ENCODE results near the gene XYLT1. TPM values are rescaled to one million over a fixed set of nuclear protein-coding genes. Genes with fewer than 3 reads are reported as not detected.

The XYLT1 gene
- total RNA-seq, 1 experiment from 2014 or later: 7.6 TPM

- Histone ChIP-seq H3K36me3 (replicated peaks; ENCODE audit: control insufficient read depth, insufficient read depth, low read length) (no peaks in the 10 kb centered on the region), H3K4me3 (ENCODE audit: insufficient read depth, low read depth, low read length) (no peak overlapping the region), H3K27me3 (ENCODE audit: control insufficient read depth, insufficient read depth, low read length) (no peaks in the 10 kb centered on the region)
- DNase-seq: no peak
Observed at GRCh38 chr16:17367036-17367435, 103.7 kb downstream of the XYLT1 start.

- no peak for DNase-seq
- H3K27me3 ChIP-seq (ENCODE audit: control insufficient read depth, insufficient read depth, low read length): no peaks in the 10 kb centered on the region
- H3K4me3 ChIP-seq (ENCODE audit: insufficient read depth, low read depth, low read length): no peak overlapping the region
- H3K36me3 ChIP-seq (replicated peaks; ENCODE audit: control insufficient read depth, insufficient read depth, low read length): no peaks in the 10 kb centered on the region
Observed at GRCh38 chr16:17366299-17366961, 104.3 kb downstream of the XYLT1 start.

- H3K4me3 ChIP-seq (ENCODE audit: insufficient read depth, low read depth, low read length): no peak overlapping the region
- no peaks in the 10 kb centered on the region for H3K27me3 ChIP-seq (ENCODE audit: control insufficient read depth, insufficient read depth, low read length)
- H3K36me3 ChIP-seq (replicated peaks; ENCODE audit: control insufficient read depth, insufficient read depth, low read length): no peaks in the 10 kb centered on the region
- no peak for DNase-seq
Observed at GRCh38 chr16:17365591-17366298, 105.0 kb downstream of the XYLT1 start.

- DNase-seq: no peak
- no peaks in the 10 kb centered on the region for H3K36me3 ChIP-seq (replicated peaks; ENCODE audit: control insufficient read depth, insufficient read depth, low read length)
- no peaks in the 10 kb centered on the region for H3K27me3 ChIP-seq (ENCODE audit: control insufficient read depth, insufficient read depth, low read length)
- H3K4me3 ChIP-seq (ENCODE audit: insufficient read depth, low read depth, low read length): no peak overlapping the region
Observed at GRCh38 chr16:17365211-17365541, 105.6 kb downstream of the XYLT1 start.

- DNase-seq: no peak
- no peaks in the 10 kb centered on the region for H3K27me3 ChIP-seq (ENCODE audit: control insufficient read depth, insufficient read depth, low read length)
- no peak overlapping the region for H3K4me3 ChIP-seq (ENCODE audit: insufficient read depth, low read depth, low read length)
Observed at GRCh38 chr16:17364319-17365210, 106.2 kb downstream of the XYLT1 start.

GRCh38 chr16:17362946-17363345, 107.8 kb downstream of the XYLT1 start:
- Histone ChIP-seq H3K4me3 (ENCODE audit: insufficient read depth, low read depth, low read length) (no peak overlapping the region), H3K27me3 (ENCODE audit: control insufficient read depth, insufficient read depth, low read length) (no peaks in the 10 kb centered on the region), H3K36me3 (replicated peaks; ENCODE audit: control insufficient read depth, insufficient read depth, low read length) (no peaks in the 10 kb centered on the region)
- DNase-seq: no peak

More at GRCh38 chr16:17364319-17365210, 106.2 kb downstream of the XYLT1 start:
- no peaks in the 10 kb centered on the region for H3K36me3 ChIP-seq (replicated peaks; ENCODE audit: control insufficient read depth, insufficient read depth, low read length)

- H3K27me3 ChIP-seq (ENCODE audit: control insufficient read depth, insufficient read depth, low read length): no peaks in the 10 kb centered on the region
- H3K4me3 ChIP-seq (ENCODE audit: insufficient read depth, low read depth, low read length): no peak overlapping the region
- no peaks in the 10 kb centered on the region for H3K36me3 ChIP-seq (replicated peaks; ENCODE audit: control insufficient read depth, insufficient read depth, low read length)
- no peak for DNase-seq
Observed at GRCh38 chr16:17362183-17362582, 108.6 kb downstream of the XYLT1 start.

GRCh38 chr16:17360693-17361122, 110.1 kb downstream of the XYLT1 start:
- no peak for DNase-seq
- Histone ChIP-seq H3K4me3 (ENCODE audit: insufficient read depth, low read depth, low read length) (no peak overlapping the region), H3K36me3 (replicated peaks; ENCODE audit: control insufficient read depth, insufficient read depth, low read length) (no peaks in the 10 kb centered on the region), H3K27me3 (ENCODE audit: control insufficient read depth, insufficient read depth, low read length) (no peaks in the 10 kb centered on the region)

GRCh38 chr16:17359788-17360390, 110.9 kb downstream of the XYLT1 start:
- H3K27me3 ChIP-seq (ENCODE audit: control insufficient read depth, insufficient read depth, low read length): no peaks in the 10 kb centered on the region
- no peak overlapping the region for H3K4me3 ChIP-seq (ENCODE audit: insufficient read depth, low read depth, low read length)
- H3K36me3 ChIP-seq (replicated peaks; ENCODE audit: control insufficient read depth, insufficient read depth, low read length): no peaks in the 10 kb centered on the region
- DNase-seq: no peak

- no peak for DNase-seq
Observed at GRCh38 chr16:17358846-17359245, 111.9 kb downstream of the XYLT1 start.

GRCh38 chr16:17358355-17358754, 112.4 kb downstream of the XYLT1 start:
- Histone ChIP-seq H3K27me3 (ENCODE audit: control insufficient read depth, insufficient read depth, low read length) (no peaks in the 10 kb centered on the region), H3K36me3 (replicated peaks; ENCODE audit: control insufficient read depth, insufficient read depth, low read length) (no peaks in the 10 kb centered on the region), H3K4me3 (ENCODE audit: insufficient read depth, low read depth, low read length) (no peak overlapping the region)
- no peak for DNase-seq

More at GRCh38 chr16:17358846-17359245, 111.9 kb downstream of the XYLT1 start:
- no peak overlapping the region for H3K4me3 ChIP-seq (ENCODE audit: insufficient read depth, low read depth, low read length)
- H3K27me3 ChIP-seq (ENCODE audit: control insufficient read depth, insufficient read depth, low read length): no peaks in the 10 kb centered on the region
- no peaks in the 10 kb centered on the region for H3K36me3 ChIP-seq (replicated peaks; ENCODE audit: control insufficient read depth, insufficient read depth, low read length)

GRCh38 chr16:17357307-17358062, 113.3 kb downstream of the XYLT1 start:
- no peak for DNase-seq
- Histone ChIP-seq H3K36me3 (replicated peaks; ENCODE audit: control insufficient read depth, insufficient read depth, low read length) (no peaks in the 10 kb centered on the region), H3K27me3 (ENCODE audit: control insufficient read depth, insufficient read depth, low read length) (no peaks in the 10 kb centered on the region), H3K4me3 (ENCODE audit: insufficient read depth, low read depth, low read length) (no peak overlapping the region)

GRCh38 chr16:17356243-17356933, 114.4 kb downstream of the XYLT1 start:
- Histone ChIP-seq H3K27me3 (ENCODE audit: control insufficient read depth, insufficient read depth, low read length) (no peaks in the 10 kb centered on the region), H3K36me3 (replicated peaks; ENCODE audit: control insufficient read depth, insufficient read depth, low read length) (no peaks in the 10 kb centered on the region), H3K4me3 (ENCODE audit: insufficient read depth, low read depth, low read length) (no peak overlapping the region)
- no peak for DNase-seq
